ENCODE measurements around the gene ABHD12. TPM values are rescaled to one million over a fixed set of nuclear protein-coding genes. Genes with fewer than 3 reads are reported as not detected.
"Not testable (repeated sequence)": the region's sequence is repeated elsewhere in the genome, so short reads cannot be mapped to it uniquely, and the experiment has no call there.

ABHD12 gene
- polyA plus RNA-seq, 1 experiment, result 25.0 TPM

DNA sequence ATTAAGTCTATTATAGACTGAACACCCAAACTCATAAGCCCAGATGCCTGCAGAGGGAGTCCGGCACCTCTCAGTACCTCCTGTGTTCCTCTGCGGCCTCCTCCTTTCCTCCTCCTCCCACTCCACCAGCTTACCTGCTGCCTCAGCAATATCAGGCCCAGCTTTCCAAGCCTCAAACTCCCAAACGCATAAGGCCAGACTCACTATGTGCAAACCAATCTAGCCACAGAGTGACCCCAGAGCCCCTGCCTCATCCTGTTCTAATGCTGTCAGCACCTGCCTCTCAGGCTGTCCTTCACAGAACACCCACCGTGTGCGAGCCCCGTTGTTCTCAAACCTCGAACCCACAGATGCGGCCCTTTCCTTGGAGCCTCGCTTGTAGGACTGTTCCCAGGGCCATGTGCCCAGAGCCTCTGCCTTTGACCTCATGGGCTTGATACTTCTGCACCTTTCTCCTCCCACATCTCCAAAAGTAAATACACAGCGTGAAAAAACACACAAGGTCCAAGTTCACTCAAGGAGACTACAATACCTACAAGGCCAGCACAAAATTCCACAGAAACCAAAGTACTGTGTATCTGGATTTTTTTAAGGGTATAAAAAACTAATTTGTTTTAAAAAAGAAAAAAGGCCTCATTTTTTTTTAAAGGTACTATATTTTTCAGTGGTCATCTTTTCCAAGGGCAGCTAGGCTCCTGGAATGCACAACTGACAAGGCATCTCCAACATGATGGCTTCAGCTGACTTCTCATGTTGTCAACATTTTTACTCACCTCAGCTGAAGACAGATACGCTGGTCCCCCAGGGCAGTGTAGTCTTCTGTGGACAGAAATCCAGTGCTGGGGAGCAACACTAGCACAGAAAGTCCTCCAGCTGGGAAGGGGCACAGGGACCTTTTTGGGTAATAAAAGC lies 52.3 kb downstream of the ABHD12 start:
- no peak for DNase-seq (ENCODE audit: low read depth)
- H3K36me3 ChIP-seq (ENCODE audit: control insufficient read depth, insufficient read depth, low read length), result no peaks in the 10 kb centered on the region; the same call in 1 of the 2 replicates

GRCh38 chr20:25336561-25337422 lies 53.8 kb downstream of the ABHD12 start:
- H3K27me3 ChIP-seq (ENCODE audit: control insufficient read depth, insufficient read depth, low read length), result no peaks in the 10 kb centered on the region
- no peak for DNase-seq (ENCODE audit: low read depth)
- no peaks in the 10 kb centered on the region; the same call in 1 of the 2 replicates for H3K36me3 ChIP-seq (ENCODE audit: control insufficient read depth, insufficient read depth, low read length)
- ChIA-PET CTCF (interaction anchor here (1.0 to 1.1 kb wide), 2 partner anchors 26 to 62 kb away, joined by 3 read pairs; no protein-coding TSS in a partner anchor), POLR2A (interaction anchor here (0.6 kb wide), 1 partner anchor 32 kb away, joined by 4 read pairs; no protein-coding TSS in a partner anchor)
- H3K4me3 ChIP-seq (ENCODE audit: low read depth, low read length), result no peak overlapping the region
- TF ChIP-seq, protein P1, sequence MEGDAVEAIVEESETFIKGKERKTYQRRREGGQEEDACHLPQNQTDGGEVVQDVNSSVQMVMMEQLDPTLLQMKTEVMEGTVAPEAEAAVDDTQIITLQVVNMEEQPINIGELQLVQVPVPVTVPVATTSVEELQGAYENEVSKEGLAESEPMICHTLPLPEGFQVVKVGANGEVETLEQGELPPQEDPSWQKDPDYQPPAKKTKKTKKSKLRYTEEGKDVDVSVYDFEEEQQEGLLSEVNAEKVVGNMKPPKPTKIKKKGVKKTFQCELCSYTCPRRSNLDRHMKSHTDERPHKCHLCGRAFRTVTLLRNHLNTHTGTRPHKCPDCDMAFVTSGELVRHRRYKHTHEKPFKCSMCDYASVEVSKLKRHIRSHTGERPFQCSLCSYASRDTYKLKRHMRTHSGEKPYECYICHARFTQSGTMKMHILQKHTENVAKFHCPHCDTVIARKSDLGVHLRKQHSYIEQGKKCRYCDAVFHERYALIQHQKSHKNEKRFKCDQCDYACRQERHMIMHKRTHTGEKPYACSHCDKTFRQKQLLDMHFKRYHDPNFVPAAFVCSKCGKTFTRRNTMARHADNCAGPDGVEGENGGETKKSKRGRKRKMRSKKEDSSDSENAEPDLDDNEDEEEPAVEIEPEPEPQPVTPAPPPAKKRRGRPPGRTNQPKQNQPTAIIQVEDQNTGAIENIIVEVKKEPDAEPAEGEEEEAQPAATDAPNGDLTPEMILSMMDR (IDR thresholded peaks at IDR 0.05; ENCODE audit: insufficient read depth, low read depth, low read length), result 0 out of 2 replicates have a peak, but pooled peaks have one; percentile 33

More for the DNA sequence above, 52.3 kb downstream of the ABHD12 start:
- Histone ChIP-seq H3K27me3 (ENCODE audit: control insufficient read depth, insufficient read depth, low read length) (no peaks in the 10 kb centered on the region), H3K4me3 (ENCODE audit: low read depth, low read length) (no peak overlapping the region)
- POLR2A ChIA-PET, result no interaction called here
- TF ChIP-seq, protein P1 (IDR thresholded peaks at IDR 0.05; ENCODE audit: insufficient read depth, low read depth, low read length), result no peak
- CTCF ChIA-PET, result interaction anchor here (1.0 to 2.3 kb wide), 5 partner anchors 11 to 60 kb away, joined by 3 to 7 read pairs (median 3); no protein-coding TSS in a partner anchor

DNA sequence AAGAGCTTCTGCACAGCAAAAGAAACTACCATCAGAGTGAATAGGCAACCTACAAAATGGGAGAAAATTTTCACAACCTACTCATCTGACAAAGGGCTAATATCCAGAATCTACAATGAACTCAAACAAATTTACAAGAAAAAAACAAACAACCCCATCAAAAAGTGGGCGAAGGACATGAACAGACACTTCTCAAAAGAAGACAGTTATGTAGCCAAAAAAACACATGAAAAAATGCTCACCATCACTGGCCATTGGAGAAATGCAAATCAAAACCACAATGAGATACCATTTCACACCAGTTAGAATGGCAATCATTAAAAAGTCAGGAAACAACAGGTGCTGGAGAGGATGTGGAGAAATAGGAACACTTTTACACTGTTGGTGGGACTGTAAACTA lies 55.7 kb downstream of the ABHD12 start:
- H3K27me3 ChIP-seq (ENCODE audit: control insufficient read depth, insufficient read depth, low read length); DNase-seq (ENCODE audit: low read depth); CTCF ChIA-PET; POLR2A ChIA-PET; H3K36me3 ChIP-seq (ENCODE audit: control insufficient read depth, insufficient read depth, low read length); H3K4me3 ChIP-seq (ENCODE audit: low read depth, low read length): not testable (repeated sequence)

DNA sequence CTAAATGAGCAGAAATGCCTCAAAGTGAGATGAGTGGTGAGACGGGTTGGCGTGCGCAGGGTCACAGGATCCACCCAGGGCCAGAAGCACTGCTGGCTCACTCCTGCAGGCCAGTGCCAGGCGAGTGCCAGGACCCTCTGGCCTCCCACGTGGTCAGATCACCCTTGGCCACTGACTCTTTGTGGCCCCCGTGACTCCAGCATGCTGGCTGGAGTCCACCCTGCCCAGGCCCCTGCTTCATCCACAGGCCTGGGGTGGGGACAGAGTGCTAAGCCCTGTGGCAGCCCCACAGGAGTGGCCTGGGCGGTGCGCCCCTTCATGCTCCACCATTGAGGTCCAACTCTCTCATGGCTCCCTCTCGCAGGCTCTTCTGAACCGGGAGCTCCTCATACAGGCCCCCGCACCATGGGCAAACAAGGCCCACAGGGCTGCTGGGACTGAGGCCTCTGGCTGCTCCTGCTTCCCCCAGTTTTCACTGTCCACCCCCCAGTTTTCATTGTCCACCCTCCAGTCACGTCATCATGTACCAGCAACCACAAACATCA lies 61.6 kb downstream of the ABHD12 start:
- ChIA-PET POLR2A (no interaction called here), CTCF (interaction anchor here (1.8 to 2.4 kb wide), 2 partner anchors 9 to 70 kb away, joined by 4 to 7 read pairs; no protein-coding TSS in a partner anchor)
- TF ChIP-seq, protein P1 (IDR thresholded peaks at IDR 0.05; ENCODE audit: insufficient read depth, low read depth, low read length), result no peak
- no peaks in the 10 kb centered on the region for H3K36me3 ChIP-seq (ENCODE audit: control insufficient read depth, insufficient read depth, low read length)
- H3K4me3 ChIP-seq (ENCODE audit: low read depth, low read length), result no peak overlapping the region
- no peak for DNase-seq (ENCODE audit: low read depth)
- H3K27me3 ChIP-seq (ENCODE audit: control insufficient read depth, insufficient read depth, low read length), result no peaks in the 10 kb centered on the region

DNA sequence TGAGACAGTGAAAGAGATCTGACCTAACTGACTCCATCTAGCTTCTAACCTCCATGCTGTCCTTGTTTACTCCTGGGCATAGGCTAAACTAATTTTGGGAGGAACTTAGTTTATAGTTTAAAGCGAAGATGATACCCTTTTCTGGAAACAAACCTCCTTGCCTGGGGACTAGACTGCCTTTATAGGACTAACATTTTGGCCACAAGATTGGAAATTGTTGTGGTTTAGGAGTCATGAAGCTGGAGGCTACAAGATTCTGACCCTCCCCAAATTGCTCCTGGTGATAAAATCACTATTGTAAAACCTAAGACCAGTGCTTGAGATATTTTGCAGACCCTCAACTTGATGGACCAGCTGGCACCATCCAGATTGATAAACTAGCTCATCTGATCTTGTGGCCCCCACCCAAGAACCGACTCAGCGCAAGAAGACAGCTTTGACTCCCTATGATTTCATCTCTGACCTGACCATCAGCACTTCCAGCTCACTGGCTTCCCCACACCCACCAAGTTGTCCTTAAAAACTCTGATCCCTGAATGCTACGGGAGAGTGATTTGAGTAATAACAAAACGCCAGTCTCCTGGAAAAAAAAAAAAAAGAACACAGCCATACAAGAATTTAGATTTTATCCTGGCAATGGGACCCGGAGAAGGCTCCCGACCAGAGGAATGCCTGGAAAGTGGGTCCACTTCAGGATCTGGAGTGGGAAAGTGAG lies 63.0 kb downstream of the ABHD12 start:
- H3K27me3 ChIP-seq (ENCODE audit: control insufficient read depth, insufficient read depth, low read length), result no peaks in the 10 kb centered on the region
- no peak for DNase-seq (ENCODE audit: low read depth)
- ChIA-PET CTCF (interaction anchor here (1.0 to 2.4 kb wide), 5 partner anchors 11 to 72 kb away, joined by 3 to 7 read pairs (median 4); no protein-coding TSS in a partner anchor), POLR2A (no interaction called here)
- no peaks in the 10 kb centered on the region; the same call in 1 of the 2 replicates for H3K36me3 ChIP-seq (ENCODE audit: control insufficient read depth, insufficient read depth, low read length)
- no peak overlapping the region for H3K4me3 ChIP-seq (ENCODE audit: low read depth, low read length)
- TF ChIP-seq, protein P1 (IDR thresholded peaks at IDR 0.05; ENCODE audit: insufficient read depth, low read depth, low read length), result no peak

Measured in BJ (cell line).